ENCODE measurements around the gene SMOC2.

- no peak for TF ChIP-seq POLR2AphosphoS5 (IDR thresholded peaks at IDR 0.05)
- no peak for TF ChIP-seq CTCF (IDR thresholded peaks at IDR 0.05)
These were observed 221.4 kb downstream of the SMOC2 start for GRCh38 chr6:168662301-168662936.

Measured in breast epithelium (tissue), 3 donors.